ENCODE measurements around the gene DDA1. TPM values are rescaled to one million over a fixed set of nuclear protein-coding genes. Genes with fewer than 3 reads are reported as not detected.

The DDA1 gene
- total and polyA plus RNA-seq, 9 of the 15 experiments (the other 6 are each of a cell fraction or from before 2014, with no cell fraction given), result 1.4 to 83.8 (median 33.8) TPM

GRCh38 chr19:17266975-17267788 is 42.2 kb upstream of the DDA1 start, which contains the start of gene BABAM1 (continued):
- TF ChIP-seq ZMIZ1 (IDR thresholded peaks at IDR 0.05; ENCODE audit: low read depth in 2 of 2, low read length in 2 of 2) (0 out of 4 replicates have a peak, but pooled peaks of 1 of the 2 experiments have one; percentile 12), ZNF232 (CRISPR knock-in tag; IDR thresholded peaks at IDR 0.05) (no peak), ZNF75A (CRISPR knock-in tag; IDR thresholded peaks at IDR 0.05) (0 out of 2 replicates have a peak, but pooled peaks have one; percentile 28), RFX7 (CRISPR knock-in tag; IDR thresholded peaks at IDR 0.05) (no peak), NEUROD1 (IDR thresholded peaks at IDR 0.05; ENCODE audit: borderline replicate concordance, low read depth, low read length, partially characterized antibody) (peak; percentile 97), NRF1 (conservative IDR thresholded peaks at IDR 0.05 in 1 of 2, IDR thresholded peaks at IDR 0.05 in 1 of 2) (peak; percentile 87 to 88), NBN (IDR thresholded peaks at IDR 0.05; ENCODE audit: low read depth) (0 out of 2 replicates have a peak, but pooled peaks have one; percentile 32), PHB2 (IDR thresholded peaks at IDR 0.05; ENCODE audit: low read depth) (no peak), OTX1 (CRISPR knock-in tag; IDR thresholded peaks at IDR 0.05) (peak; percentile 94), MTA1 (IDR thresholded peaks at IDR 0.05; ENCODE audit: borderline replicate concordance) (peak; percentile 82), TAF9B (IDR thresholded peaks at IDR 0.05; ENCODE audit: partially characterized antibody) (peak; percentile 93), EP300 (IDR thresholded peaks at IDR 0.05; ENCODE audit: low read length) (no peak), NR4A1 (CRISPR knock-in tag; IDR thresholded peaks at IDR 0.05) (no peak), NR4A1 (tag; IDR thresholded peaks at IDR 0.05) (peak; percentile 93), ZNF644 (tag; IDR thresholded peaks at IDR 0.05; ENCODE audit: low read depth) (peak; percentile 99)
- TF ChIP-seq, protein P1, sequence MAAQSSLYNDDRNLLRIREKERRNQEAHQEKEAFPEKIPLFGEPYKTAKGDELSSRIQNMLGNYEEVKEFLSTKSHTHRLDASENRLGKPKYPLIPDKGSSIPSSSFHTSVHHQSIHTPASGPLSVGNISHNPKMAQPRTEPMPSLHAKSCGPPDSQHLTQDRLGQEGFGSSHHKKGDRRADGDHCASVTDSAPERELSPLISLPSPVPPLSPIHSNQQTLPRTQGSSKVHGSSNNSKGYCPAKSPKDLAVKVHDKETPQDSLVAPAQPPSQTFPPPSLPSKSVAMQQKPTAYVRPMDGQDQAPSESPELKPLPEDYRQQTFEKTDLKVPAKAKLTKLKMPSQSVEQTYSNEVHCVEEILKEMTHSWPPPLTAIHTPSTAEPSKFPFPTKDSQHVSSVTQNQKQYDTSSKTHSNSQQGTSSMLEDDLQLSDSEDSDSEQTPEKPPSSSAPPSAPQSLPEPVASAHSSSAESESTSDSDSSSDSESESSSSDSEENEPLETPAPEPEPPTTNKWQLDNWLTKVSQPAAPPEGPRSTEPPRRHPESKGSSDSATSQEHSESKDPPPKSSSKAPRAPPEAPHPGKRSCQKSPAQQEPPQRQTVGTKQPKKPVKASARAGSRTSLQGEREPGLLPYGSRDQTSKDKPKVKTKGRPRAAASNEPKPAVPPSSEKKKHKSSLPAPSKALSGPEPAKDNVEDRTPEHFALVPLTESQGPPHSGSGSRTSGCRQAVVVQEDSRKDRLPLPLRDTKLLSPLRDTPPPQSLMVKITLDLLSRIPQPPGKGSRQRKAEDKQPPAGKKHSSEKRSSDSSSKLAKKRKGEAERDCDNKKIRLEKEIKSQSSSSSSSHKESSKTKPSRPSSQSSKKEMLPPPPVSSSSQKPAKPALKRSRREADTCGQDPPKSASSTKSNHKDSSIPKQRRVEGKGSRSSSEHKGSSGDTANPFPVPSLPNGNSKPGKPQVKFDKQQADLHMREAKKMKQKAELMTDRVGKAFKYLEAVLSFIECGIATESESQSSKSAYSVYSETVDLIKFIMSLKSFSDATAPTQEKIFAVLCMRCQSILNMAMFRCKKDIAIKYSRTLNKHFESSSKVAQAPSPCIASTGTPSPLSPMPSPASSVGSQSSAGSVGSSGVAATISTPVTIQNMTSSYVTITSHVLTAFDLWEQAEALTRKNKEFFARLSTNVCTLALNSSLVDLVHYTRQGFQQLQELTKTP (IDR thresholded peaks at IDR 0.05; ENCODE audit: low read depth in 1 of 2, partially characterized antibody in 2 of 2), result peak; percentile 78 to 88
- TF ChIP-seq, protein P2, sequence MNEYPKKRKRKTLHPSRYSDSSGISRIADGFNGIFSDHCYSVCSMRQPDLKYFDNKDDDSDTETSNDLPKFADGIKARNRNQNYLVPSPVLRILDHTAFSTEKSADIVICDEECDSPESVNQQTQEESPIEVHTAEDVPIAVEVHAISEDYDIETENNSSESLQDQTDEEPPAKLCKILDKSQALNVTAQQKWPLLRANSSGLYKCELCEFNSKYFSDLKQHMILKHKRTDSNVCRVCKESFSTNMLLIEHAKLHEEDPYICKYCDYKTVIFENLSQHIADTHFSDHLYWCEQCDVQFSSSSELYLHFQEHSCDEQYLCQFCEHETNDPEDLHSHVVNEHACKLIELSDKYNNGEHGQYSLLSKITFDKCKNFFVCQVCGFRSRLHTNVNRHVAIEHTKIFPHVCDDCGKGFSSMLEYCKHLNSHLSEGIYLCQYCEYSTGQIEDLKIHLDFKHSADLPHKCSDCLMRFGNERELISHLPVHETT (CRISPR knock-in tag; conservative IDR thresholded peaks at IDR 0.05 in 1 of 2, IDR thresholded peaks at IDR 0.05 in 1 of 2), result peak in 1 of 2 experiments; percentile 99; a peak in 2 of 4 replicates

Measured in K562 (cell line).